Mesenchymal stem cell (in vitro differentiated cells and primary cell): ENCODE data around the gene PAH.

Experiments used
- DNase-seq: peaks from one replicate; pipeline ENCODE4 v3.0.0-alpha.2; 2013
- H2AFZ ChIP-seq: one replicate; pipeline ENCODE4 v1.6.1; 2013; ENCODE audit warnings: low read depth, mild to moderate bottlenecking, control low read depth, inconsistent platforms, low read length, moderate library complexity
- H2AK5ac ChIP-seq: 2 replicates; pipeline ENCODE4 v1.6.1; 2013; ENCODE audit warnings: low read length, moderate library complexity, mild to moderate bottlenecking, inconsistent platforms; ENCODE audit not compliant: severe bottlenecking
- H2BK120ac ChIP-seq: one replicate; pipeline ENCODE4 v1.6.1; 2013; ENCODE audit warnings: low read depth, mild to moderate bottlenecking, inconsistent platforms, low read length, moderate library complexity
- H2BK12ac ChIP-seq, 2 experiments: one replicate each; pipeline ENCODE4 v1.6.1; 2013; ENCODE audit warnings: inconsistent platforms in 2 of 2, low read length in 2 of 2, mild to moderate bottlenecking in 2 of 2, moderate library complexity in 2 of 2, control low read depth in 1 of 2
- H2BK15ac ChIP-seq: one replicate; pipeline ENCODE4 v1.6.1; 2013; ENCODE audit warnings: mild to moderate bottlenecking, low read depth, inconsistent platforms; ENCODE audit not compliant: poor library complexity, severe bottlenecking
- H2BK5ac ChIP-seq: 2 replicates; pipeline ENCODE4 v1.6.1; 2013; ENCODE audit warnings: low read depth, mild to moderate bottlenecking, low read length, control low read depth, inconsistent platforms; ENCODE audit not compliant: poor library complexity, severe bottlenecking
- H3K14ac ChIP-seq, 2 experiments: one replicate each; pipeline ENCODE4 v1.6.1; 2013; ENCODE audit warnings: inconsistent platforms in 2 of 2, low read length in 2 of 2, control low read depth in 1 of 2, mild to moderate bottlenecking in 1 of 2, moderate library complexity in 1 of 2
- H3K18ac ChIP-seq, 2 experiments: one replicate each; pipeline ENCODE4 v1.6.1; 2013; ENCODE audit warnings: inconsistent platforms in 2 of 2, low read length in 2 of 2, control low read depth in 1 of 2, low read depth in 1 of 2, mild to moderate bottlenecking in 1 of 2
- H3K23ac ChIP-seq, 2 experiments: one replicate each; pipeline ENCODE4 v1.6.1; 2013; ENCODE audit warnings: inconsistent platforms in 2 of 2, low read length in 2 of 2, mild to moderate bottlenecking in 2 of 2, moderate library complexity in 2 of 2, control low read depth in 1 of 2
- H3K27ac ChIP-seq: 2 replicates; pipeline ENCODE4 v1.5.1; 2013; ENCODE audit warnings: mild to moderate bottlenecking, moderate library complexity, low read length, control low read depth, inconsistent platforms; ENCODE audit not compliant: poor library complexity, severe bottlenecking
- H3K27me3 ChIP-seq, 2 experiments: 2 replicates each; pipeline versions ENCODE4 v1.6.1 to v1.7.0; 2013; ENCODE audit warnings: low read length in 2 of 2, mild to moderate bottlenecking in 2 of 2, moderate library complexity in 2 of 2, control low read depth in 1 of 2, inconsistent platforms in 1 of 2; ENCODE audit not compliant: control insufficient read depth in 1 of 2, insufficient read depth in 1 of 2
- H3K36me3 ChIP-seq, 2 experiments: 2 replicates each; pipeline versions ENCODE4 v1.6.1 to v1.7.0; 2013; ENCODE audit warnings: low read length in 2 of 2, control low read depth in 1 of 2, inconsistent platforms in 1 of 2, low read depth in 1 of 2, mild to moderate bottlenecking in 1 of 2; ENCODE audit not compliant: insufficient read depth in 2 of 2, control insufficient read depth in 1 of 2
- H3K4ac ChIP-seq, 2 experiments: one replicate each; pipeline ENCODE4 v1.6.1; 2013; ENCODE audit warnings: inconsistent platforms in 2 of 2, low read length in 2 of 2, mild to moderate bottlenecking in 2 of 2, moderate library complexity in 2 of 2, control low read depth in 1 of 2, low read depth in 1 of 2
- H3K4me1 ChIP-seq: 2 replicates; pipeline ENCODE4 v1.6.1; 2013; ENCODE audit warnings: low read depth, low read length, control low read depth; ENCODE audit not compliant: control insufficient read depth, insufficient read depth
- H3K4me2 ChIP-seq: 2 replicates; pipeline ENCODE4 v1.6.1; 2013; ENCODE audit warnings: low read length, mild to moderate bottlenecking, inconsistent platforms; ENCODE audit not compliant: poor library complexity, severe bottlenecking
- H3K4me3 ChIP-seq, 2 experiments: 2 replicates each; pipeline versions ENCODE4 v1.5.1 to v1.7.0; 2013; ENCODE audit warnings: low read length in 2 of 2, mild to moderate bottlenecking in 2 of 2, control low read depth in 1 of 2, low read depth in 1 of 2; ENCODE audit not compliant: insufficient read depth in 1 of 2
- H3K79me1 ChIP-seq: replicated peaks from 2 replicates; pipeline ENCODE4 v1.6.1; 2013; ENCODE audit warnings: mild to moderate bottlenecking, control low read depth, low read length, inconsistent platforms; ENCODE audit not compliant: poor library complexity, severe bottlenecking
- H3K9ac ChIP-seq: 2 replicates; pipeline ENCODE4 v1.7.0; 2013; ENCODE audit warnings: mild to moderate bottlenecking, low read length, moderate library complexity
- H3K9me3 ChIP-seq: 2 replicates; pipeline ENCODE4 v1.7.0; 2013; ENCODE audit warnings: mild to moderate bottlenecking, low read length; ENCODE audit not compliant: control insufficient read depth
- H4K8ac ChIP-seq: one replicate; pipeline ENCODE4 v1.6.1; 2013; ENCODE audit warnings: inconsistent platforms, mild to moderate bottlenecking, low read length, moderate library complexity
- H4K91ac ChIP-seq: one replicate; pipeline ENCODE4 v1.6.1; 2013; ENCODE audit warnings: mild to moderate bottlenecking, low read length, inconsistent platforms
- WGBS: methylation state at CpG from one replicate; pipeline ENCODE4 v1.1.7; 2013; ENCODE audit warnings: mixed read lengths; 5-methylcytosine and 5-hydroxymethylcytosine counted together

PAH gene

DNA sequence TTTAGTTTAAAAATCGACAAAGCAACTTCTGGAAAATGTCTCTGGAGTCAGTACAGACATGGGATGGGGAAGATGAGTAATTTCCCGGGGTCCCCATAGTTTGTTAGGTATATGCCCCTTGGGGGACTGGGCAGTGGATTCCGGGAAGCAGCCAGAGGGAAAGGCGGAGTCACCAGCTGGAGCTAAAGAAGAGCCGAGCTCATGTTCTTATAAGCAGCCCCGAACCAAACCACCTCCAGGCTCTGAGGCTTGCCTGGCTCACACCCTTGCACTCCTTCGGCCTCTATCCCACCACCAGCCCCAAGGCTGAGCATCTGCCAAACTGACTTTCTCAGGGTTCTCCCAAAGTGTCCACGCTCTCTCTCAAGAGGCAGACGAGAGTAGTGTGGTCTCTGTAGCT is 117.8 kb downstream of the PAH start:
- WGBS, result 66% methylated on average over 9 of the region's 9 CpGs
- H4K8ac ChIP-seq, result no peak overlapping the region
- H3K79me1 ChIP-seq, result no peaks in the 10 kb centered on the region
- H3K4ac ChIP-seq, result no peak overlapping the region
- H3K14ac ChIP-seq, result no peak overlapping the region
- no peak overlapping the region for H2BK120ac ChIP-seq
- H3K36me3 ChIP-seq, result no peaks in the 10 kb centered on the region
- H2AFZ ChIP-seq, result no peak overlapping the region
- no peaks in the 10 kb centered on the region for H3K27me3 ChIP-seq
- no peak for DNase-seq
- no peak overlapping the region for H2BK12ac ChIP-seq
- no peak overlapping the region for H3K4me2 ChIP-seq
- no peaks in the 10 kb centered on the region for H3K9me3 ChIP-seq
- H3K18ac ChIP-seq, result no peak overlapping the region
- H2BK15ac ChIP-seq, result no peak overlapping the region
- no peak overlapping the region for H2BK5ac ChIP-seq
- no peak overlapping the region for H3K4me3 ChIP-seq
- H3K27ac ChIP-seq, result no peak overlapping the region
- H4K91ac ChIP-seq, result no peak overlapping the region
- H3K23ac ChIP-seq, result no peak overlapping the region
- H2AK5ac ChIP-seq, result no peak overlapping the region
- H3K4me1 ChIP-seq, result no peaks in the 10 kb centered on the region
- no peak overlapping the region for H3K9ac ChIP-seq

DNA sequence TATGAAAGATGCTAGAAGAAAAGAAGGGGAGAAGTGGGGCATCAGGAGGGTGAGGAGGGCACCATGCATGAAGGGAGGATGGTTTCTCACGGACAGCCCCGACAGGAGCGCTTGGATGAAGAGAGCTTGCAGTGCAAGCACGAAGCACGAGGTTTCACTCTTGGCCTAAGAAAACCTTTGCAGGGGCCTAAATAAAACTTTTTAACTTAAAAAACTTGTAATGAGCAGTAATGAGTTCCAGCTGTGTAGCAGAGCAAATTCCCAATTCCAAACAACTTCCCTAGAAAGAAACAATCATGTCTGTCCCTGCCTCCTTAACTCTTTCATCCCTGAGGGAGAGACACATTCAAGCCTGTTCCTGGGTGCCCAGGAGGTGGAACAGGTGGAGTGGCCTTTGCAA is 119.5 kb downstream of the PAH start:
- no peak overlapping the region for H3K23ac ChIP-seq
- H3K9me3 ChIP-seq, result no peaks in the 10 kb centered on the region
- H3K36me3 ChIP-seq, result no peaks in the 10 kb centered on the region
- no peak overlapping the region for H3K9ac ChIP-seq
- H3K79me1 ChIP-seq, result no peaks in the 10 kb centered on the region
- no peak overlapping the region for H3K27ac ChIP-seq
- H2BK15ac ChIP-seq, result no peak overlapping the region
- no peak overlapping the region for H3K4me3 ChIP-seq
- no peaks in the 10 kb centered on the region for H3K4me1 ChIP-seq
- H3K4ac ChIP-seq, result no peak overlapping the region
- H3K14ac ChIP-seq, result no peak overlapping the region
- H2BK12ac ChIP-seq, result no peak overlapping the region
- H2AFZ ChIP-seq, result no peak overlapping the region
- H4K91ac ChIP-seq, result no peak overlapping the region
- no peak overlapping the region for H2BK5ac ChIP-seq
- DNase-seq, result no peak
- whole genome bisulfite sequencing, result 93% methylated on average over 3 of the region's 5 CpGs
- H2BK120ac ChIP-seq, result no peak overlapping the region
- no peak overlapping the region for H4K8ac ChIP-seq
- no peak overlapping the region for H3K4me2 ChIP-seq
- no peak overlapping the region for H3K18ac ChIP-seq
- no peak overlapping the region for H2AK5ac ChIP-seq
- no peaks in the 10 kb centered on the region for H3K27me3 ChIP-seq

DNA sequence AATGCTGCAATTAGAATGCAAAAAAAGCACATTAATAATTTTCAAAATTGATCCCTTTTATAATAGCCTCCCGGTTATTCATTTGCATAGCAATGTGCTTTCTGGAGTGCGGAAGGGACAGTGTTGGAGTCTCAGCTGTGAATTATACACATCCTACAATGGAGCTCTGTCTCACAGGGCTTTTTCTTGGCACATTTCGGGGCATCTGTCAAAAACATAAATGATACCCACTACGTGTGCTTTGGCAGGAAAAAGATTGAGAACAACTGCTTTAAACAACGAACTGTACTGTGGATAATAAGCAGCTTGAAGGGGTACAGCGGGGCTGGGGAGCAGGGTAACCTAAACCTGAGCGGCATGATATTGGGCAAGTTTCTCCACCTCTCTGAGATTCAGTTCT is 123.1 kb downstream of the PAH start:
- Histone ChIP-seq H3K4me3 (no peak overlapping the region), H3K27me3 (no peaks in the 10 kb centered on the region), H3K36me3 (no peaks in the 10 kb centered on the region), H2BK5ac (no peak overlapping the region), H3K79me1 (no peaks in the 10 kb centered on the region), H3K14ac (no peak overlapping the region), H3K4me2 (no peak overlapping the region), H2BK15ac (no peak overlapping the region), H3K4me1 (no peaks in the 10 kb centered on the region), H3K4ac (no peak overlapping the region), H2BK12ac (no peak overlapping the region), H3K9me3 (no peaks in the 10 kb centered on the region), H3K18ac (no peak overlapping the region), H4K91ac (no peak overlapping the region), H3K23ac (no peak overlapping the region), H2AFZ (no peak overlapping the region), H3K9ac (no peak overlapping the region), H3K27ac (no peak overlapping the region), H2AK5ac (no peak overlapping the region), H4K8ac (no peak overlapping the region), H2BK120ac (no peak overlapping the region)
- DNase-seq, result no peak
- WGBS, result 73% methylated on average over 7 of the region's 7 CpGs
